ENCODE data around the gene SLC35A4. TPM values are rescaled to one million over a fixed set of nuclear protein-coding genes. Genes with fewer than 3 reads are reported as not detected.

SLC35A4 gene
- total and polyA plus RNA-seq, 2 of the 13 experiments (the other 11 are each of a cell fraction or from before 2014, with no cell fraction given), result 0.71 to 4.0 TPM

DNA sequence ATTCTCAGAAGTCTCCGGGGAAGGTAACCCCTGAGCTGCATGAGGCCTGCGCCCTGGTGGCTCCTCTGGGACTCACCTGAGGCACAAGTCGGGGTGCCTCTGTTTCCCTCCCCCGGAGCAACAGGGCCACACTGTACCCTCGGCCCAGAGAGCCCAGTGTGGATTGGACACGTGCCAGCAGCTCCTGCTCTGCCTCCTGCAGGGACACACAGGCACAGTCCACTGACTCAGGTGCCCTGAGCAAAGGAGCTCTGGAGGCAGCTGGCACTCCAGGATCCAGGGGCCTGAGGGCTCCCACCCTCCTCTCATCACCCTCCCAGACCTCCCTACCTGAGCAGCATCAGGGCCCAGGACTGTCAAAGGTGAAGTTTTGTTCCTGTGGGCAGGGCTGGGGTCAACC lies 29.5 kb downstream of the SLC35A4 start:
- intact Hi-C loops (cut with micrococcal nuclease; ENCODE audit: unreplicated experiment), result no loop called here
- Histone ChIP-seq H3K4me1 (ENCODE audit: insufficient read depth, low read length) (peaks cover 13% of the 10 kb centered on the region), H4K20me1 (ENCODE audit: insufficient read depth, low read length) (no peaks in the 10 kb centered on the region), H3K27ac (ENCODE audit: extremely low read length, insufficient read depth, low read length) (no peak overlapping the region), H3K4me2 (ENCODE audit: low read depth, low read length) (no peak overlapping the region), H3K9ac (ENCODE audit: insufficient read depth, low read depth, low read length) (no peak overlapping the region), H2AFZ (ENCODE audit: low read length) (no peak overlapping the region), H3K79me2 (ENCODE audit: insufficient read depth, low read length) (no peaks in the 10 kb centered on the region), H3K36me3 (replicated peaks in 1 of 2; ENCODE audit: control insufficient read depth in 1 of 2, insufficient read depth in 2 of 2, low read length in 2 of 2) (no peaks in the 10 kb centered on the region), H3K9me3 (ENCODE audit: low read length) (no peaks in the 10 kb centered on the region), H3K4me3 (replicated peaks in 1 of 3; ENCODE audit: insufficient read depth in 1 of 3, low read depth in 2 of 3, low read length in 3 of 3) (no peak overlapping the region), H3K27me3 (ENCODE audit: control insufficient read depth in 1 of 2, insufficient read depth in 2 of 2, low read length in 2 of 2) (no peaks in the 10 kb centered on the region; a peak in 1 of 5 replicates)
- ATAC-seq, result peak; percentile 33; the same call in 2 of the 3 replicates
- no TSS peak for BruUV-seq (replicated peaks)
- ChIA-PET CTCF (ENCODE audit: low intra/inter-chr PET ratio, low total read pairs) (no interaction called here), POLR2A (no interaction called here)
- WGBS (ENCODE audit: low lambda C conversion rate), result no CpG with 5 or more reads among the region's 6 CpGs
- no peak for FAIRE-seq
- DNase-seq (ENCODE audit: low spot score), result no peak
- in situ Hi-C loops (cut with HindIII; ENCODE audit: extremely low pct_ligation_motif_present, low pct_unique_long_range_greater_than_20kb), result no loop called here
- no peak for TF ChIP-seq XBP1 (CRISPR knock-in tag; IDR thresholded peaks at IDR 0.05)
- no peak for TF ChIP-seq KAT7 (CRISPR knock-in tag; IDR thresholded peaks at IDR 0.05; ENCODE audit: borderline replicate concordance)

DNA sequence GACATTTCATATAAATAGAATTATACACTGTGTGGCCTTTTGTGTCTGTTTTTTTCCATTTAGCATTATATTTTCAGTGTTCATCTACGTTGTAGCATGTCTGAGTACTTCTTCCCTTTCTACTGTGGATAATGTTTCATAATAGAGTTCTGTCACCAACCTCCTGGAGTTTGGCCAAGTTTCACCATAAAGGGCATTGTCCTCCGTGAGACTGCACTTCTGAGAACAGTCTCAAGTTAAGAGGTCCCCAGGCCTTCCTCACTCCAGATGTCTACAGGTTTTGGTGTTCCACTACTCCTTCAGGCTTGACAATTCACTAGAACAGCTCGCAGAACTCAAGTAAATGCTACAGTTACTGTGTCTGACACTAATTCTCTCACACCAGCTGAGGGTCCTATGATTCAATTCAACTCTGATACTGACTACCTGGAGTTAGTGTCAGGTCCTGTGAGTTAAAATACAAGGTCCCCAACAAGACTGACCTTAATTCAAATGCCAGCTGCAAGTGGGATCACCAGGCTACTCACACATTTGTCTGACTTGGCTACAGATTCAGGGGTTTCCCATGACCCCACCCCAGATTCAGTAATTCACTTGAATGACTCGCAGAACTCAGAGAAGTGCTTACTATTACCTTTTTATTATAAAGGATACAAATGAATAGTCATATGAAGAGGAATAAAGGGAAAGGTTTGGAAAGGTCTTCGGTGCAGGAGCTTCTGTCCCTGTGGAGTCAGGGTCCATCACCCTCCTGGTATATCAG lies 31.1 kb downstream of the SLC35A4 start:
- H3K4me2 ChIP-seq (ENCODE audit: low read depth, low read length), result no peak overlapping the region; the same call in 1 of the 2 replicates
- in situ Hi-C loops (cut with HindIII; ENCODE audit: extremely low pct_ligation_motif_present, low pct_unique_long_range_greater_than_20kb) (no loop called here), intact Hi-C loops (cut with micrococcal nuclease; ENCODE audit: unreplicated experiment) (no loop called here)
- no peak for TF ChIP-seq MEF2D (CRISPR knock-in tag; IDR thresholded peaks at IDR 0.05)
- no peak for TF ChIP-seq SOX13 (IDR thresholded peaks at IDR 0.05)
- TF ChIP-seq SOX13 (CRISPR knock-in tag; conservative IDR thresholded peaks at IDR 0.05 in 1 of 2, IDR thresholded peaks at IDR 0.05 in 1 of 2), result peak in 1 of 2 experiments; percentile 16; a peak in 1 of 4 replicates
- FAIRE-seq (no peak), ATAC-seq (no peak; the same call in 2 of the 3 replicates), DNase-seq (ENCODE audit: low spot score) (peak; percentile 36)
- H3K4me1 ChIP-seq (ENCODE audit: insufficient read depth, low read length), result peaks cover 13% of the 10 kb centered on the region
- no peaks in the 10 kb centered on the region for H3K9me3 ChIP-seq (ENCODE audit: low read length)
- H3K36me3 ChIP-seq (replicated peaks in 1 of 2; ENCODE audit: control insufficient read depth in 1 of 2, insufficient read depth in 2 of 2, low read length in 2 of 2), result no peaks in the 10 kb centered on the region
- POLR2A ChIA-PET, result no interaction called here
- H3K4me3 ChIP-seq (replicated peaks in 1 of 3; ENCODE audit: insufficient read depth in 1 of 3, low read depth in 2 of 3, low read length in 3 of 3), result no peak overlapping the region
- WGBS (ENCODE audit: low lambda C conversion rate), result 39% methylated on average over 5 of the region's 5 CpGs
- H4K20me1 ChIP-seq (ENCODE audit: insufficient read depth, low read length), result no peaks in the 10 kb centered on the region
- H3K9ac ChIP-seq (ENCODE audit: insufficient read depth, low read depth, low read length), result no peak overlapping the region
- CTCF ChIA-PET (ENCODE audit: low intra/inter-chr PET ratio, low total read pairs), result no interaction called here
- H3K27me3 ChIP-seq (ENCODE audit: control insufficient read depth in 1 of 2, insufficient read depth in 2 of 2, low read length in 2 of 2), result no peaks in the 10 kb centered on the region
- no peak overlapping the region for H3K27ac ChIP-seq (ENCODE audit: extremely low read length, insufficient read depth, low read length)
- no peak overlapping the region for H2AFZ ChIP-seq (ENCODE audit: low read length)
- BruUV-seq (replicated peaks), result no TSS peak
- no peaks in the 10 kb centered on the region for H3K79me2 ChIP-seq (ENCODE audit: insufficient read depth, low read length)

All from HepG2 (cell line).